HG03558 (cell line): ENCODE results near the gene CLEC16A.
"Not testable (repeated sequence)": the region's sequence is repeated elsewhere in the genome, so short reads cannot be mapped to it uniquely, and the experiment has no call there.

Experiments
- ATAC-seq: cut with Tn5 transposase; IDR thresholded peaks from one replicate; pipeline ENCODE4 v1.9.1; 2021; ENCODE audit warnings: moderate number of reproducible peaks; ENCODE audit not compliant: unreplicated experiment; ENCODE audit errors: extremely low read depth

The CLEC16A gene

DNA sequence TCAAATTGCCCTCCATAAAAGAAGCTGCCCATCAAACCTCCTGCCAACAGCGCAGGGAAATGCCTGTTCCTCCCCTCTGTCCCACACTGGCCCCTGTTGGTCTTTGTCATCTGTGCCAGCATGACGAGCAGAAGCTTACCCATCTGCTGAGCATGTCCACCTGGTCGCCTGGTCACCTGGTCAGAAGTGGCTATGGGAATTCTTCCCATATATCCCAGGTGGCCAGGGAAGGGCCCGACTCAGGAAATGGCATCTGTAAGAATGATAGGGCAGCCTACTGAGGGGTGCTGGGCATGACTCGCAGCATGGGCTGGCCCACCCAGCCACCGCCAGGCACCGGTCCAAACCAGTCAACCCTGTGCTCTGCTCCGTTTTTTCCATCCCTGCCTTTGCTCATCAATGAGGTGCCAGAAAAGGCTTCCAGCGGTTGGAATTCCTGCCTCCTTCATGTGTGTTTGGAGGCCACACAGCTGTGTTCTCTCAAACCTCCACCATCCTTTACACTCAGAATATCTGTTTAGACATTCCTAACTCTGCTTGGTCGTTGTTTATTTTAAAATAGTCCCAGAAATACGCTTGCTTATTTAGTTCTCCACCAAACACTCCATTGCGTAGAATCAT lies 145.2 kb downstream of the CLEC16A start:
- no peak for ATAC-seq

GRCh38 chr16:11090232-11090631 lies 145.9 kb downstream of the CLEC16A start:
- ATAC-seq = no peak

- ATAC-seq = no peak
These were observed 146.8 kb downstream of the CLEC16A start for GRCh38 chr16:11091021-11091785.

- ATAC-seq = no peak
These were observed 148.6 kb downstream of the CLEC16A start for GRCh38 chr16:11092788-11093571.

DNA sequence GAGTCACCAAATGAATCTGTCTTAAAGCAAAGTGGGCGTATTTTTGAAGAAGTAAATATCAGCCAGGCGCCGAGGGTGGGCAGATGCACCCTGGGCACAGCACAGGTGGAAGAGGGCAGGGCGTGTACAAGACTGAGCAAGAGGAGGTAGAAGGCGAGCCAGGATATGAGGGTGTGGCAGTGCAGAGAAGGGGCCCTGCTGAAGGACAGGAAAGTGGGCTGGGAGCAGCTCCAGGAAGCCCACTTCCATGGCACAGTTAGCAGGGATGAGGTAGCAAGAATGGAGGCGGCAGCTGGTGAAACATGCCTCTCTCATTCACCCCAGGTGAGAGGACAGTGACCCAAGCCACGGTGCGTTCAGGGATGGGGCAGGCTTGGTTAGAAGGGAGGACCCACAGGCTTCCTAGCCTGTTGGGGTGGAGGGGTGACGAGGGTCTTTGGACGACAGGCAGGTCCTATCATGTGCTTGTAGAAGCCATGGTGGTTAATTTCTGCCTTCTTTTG lies 149.3 kb downstream of the CLEC16A start:
- ATAC-seq = no peak

DNA sequence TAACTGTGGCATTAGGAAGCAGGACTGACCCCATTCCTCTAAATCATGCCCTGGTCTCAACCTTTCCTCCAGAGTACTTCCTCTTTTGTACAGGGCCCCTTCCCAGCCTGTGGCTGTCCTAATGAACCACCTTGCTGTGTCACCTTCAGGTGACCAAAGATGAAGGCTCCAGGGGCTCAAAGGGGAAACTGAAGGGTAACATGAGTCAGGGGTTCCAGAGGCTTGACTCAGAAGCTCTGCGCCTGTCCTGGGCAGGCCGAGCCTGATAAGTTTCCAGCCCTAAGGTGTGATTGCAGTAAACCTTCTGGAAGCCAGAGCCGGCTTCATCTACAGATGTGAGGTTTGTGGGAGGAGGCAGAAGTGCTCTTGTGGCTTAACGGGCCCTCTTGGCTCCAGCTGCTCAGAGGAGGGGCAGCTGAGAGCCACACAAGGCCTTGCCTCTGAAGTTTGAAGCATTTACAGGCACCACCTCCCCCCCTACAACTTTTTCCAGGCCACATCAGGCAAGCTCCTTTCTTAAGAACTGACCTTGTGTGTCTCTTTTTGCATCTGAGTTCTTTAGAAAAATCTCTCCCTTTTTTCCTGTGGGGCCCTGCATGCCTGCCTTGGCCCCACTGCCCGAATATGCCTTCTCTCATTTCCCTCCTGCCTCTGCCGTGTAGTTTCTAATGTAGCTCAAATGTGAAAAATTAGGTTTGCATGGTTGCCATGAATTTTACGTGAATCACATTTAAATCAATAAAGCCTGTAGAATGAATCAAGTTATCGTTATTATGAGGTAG lies 149.9 kb downstream of the CLEC16A start:
- no peak for ATAC-seq

DNA sequence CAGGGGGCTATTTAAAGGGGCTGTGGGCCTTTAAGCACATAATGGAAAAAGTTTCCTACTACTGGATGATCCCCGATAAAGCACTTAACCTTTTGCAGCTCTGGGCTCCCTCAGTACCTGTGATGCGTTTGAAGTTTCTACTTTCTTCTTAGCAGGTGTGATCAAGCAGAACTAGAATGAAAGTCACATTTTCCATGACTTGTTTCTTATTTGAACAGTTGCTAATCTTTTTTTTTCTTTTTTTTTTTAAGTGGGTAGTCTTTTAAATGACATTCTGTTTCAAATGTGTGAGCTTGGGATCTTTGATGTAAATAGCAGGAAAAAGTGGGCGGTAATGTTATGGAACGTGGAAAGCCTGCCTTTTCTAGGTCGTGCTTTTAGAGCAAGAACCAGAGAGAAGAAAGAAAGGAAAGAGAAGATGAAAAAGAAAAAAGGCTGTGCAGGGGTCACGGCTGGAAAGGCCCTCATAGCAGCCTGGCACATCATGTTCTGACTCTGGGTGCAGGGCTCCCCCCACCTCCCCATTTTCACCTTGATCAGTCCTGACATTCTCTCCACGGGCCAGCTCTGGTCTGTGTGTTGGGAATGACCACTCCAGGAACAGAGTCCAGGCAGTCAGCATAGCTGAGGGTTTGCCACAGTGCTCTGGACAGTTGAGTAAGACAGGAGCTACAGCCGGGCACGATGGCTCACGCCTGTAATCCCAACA lies 150.6 kb downstream of the CLEC16A start:
- no peak for ATAC-seq

DNA sequence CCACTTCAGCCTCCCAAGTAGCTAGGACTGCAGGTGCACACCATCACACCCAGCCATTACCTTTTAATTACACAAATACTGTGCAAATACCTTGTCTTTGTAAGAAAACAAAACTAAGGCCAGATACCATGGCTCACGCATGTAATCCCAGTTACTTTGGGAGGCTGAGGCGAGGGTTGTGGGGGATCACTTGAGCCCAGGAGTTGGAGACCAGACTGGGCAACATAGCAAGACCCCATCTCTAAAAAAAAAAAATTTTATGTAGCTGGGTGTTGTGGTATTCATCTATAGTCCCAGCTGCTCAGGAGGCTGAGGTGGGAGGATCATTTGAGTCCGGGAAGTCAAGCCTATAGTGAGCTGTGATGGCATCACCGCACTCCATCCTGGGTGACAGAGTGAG lies 151.6 kb downstream of the CLEC16A start:
- ATAC-seq = no peak

GRCh38 chr16:11097094-11097786 lies 152.9 kb downstream of the CLEC16A start:
- ATAC-seq = no peak

DNA sequence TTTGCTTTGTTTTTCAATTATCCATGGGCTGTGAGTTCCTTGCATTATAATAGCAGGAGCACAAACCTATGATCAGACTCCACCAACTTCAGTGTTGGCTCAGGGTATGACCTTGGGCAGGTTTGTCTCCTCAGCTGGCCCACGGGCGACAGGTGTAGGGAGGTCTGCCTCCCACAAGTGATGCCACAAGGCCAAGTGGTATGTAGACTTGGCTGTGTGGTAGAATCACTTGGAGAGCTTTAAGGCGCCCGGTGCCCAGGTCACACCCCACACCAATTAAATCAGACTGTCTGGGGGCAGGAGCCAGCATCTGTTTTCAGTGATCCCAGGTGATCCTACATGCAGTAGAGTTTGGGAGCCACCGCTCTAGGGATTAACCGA lies 153.4 kb downstream of the CLEC16A start:
- ATAC-seq = no peak

GRCh38 chr16:11098601-11099390 lies 154.4 kb downstream of the CLEC16A start:
- no peak for ATAC-seq

GRCh38 chr16:11099672-11100205 lies 155.4 kb downstream of the CLEC16A start:
- ATAC-seq = no peak

DNA sequence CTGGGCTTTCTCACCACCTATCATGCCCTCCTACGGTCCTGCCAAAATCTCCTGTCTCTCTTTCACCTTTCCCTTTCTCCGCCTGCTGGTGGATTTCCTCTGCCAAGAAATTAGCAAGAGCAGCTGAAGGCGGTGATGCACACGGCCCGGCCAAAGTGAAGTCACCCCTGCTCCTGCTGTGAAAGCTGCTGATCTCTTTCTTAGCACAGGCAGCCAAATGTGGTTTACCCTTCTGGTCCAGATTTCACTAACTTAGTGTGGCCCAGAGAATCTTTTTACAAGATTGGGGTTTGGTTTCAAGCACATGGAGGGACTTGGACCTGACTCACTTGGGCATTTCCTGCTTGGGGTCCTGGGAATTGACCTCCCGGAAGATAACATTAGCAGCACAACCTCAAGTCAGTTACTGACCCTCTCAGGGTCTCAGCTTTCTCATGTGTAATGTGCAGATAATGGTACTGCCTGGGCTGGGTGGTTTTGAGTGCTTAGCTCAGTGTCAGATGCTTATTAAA lies 155.9 kb downstream of the CLEC16A start:
- no peak for ATAC-seq

GRCh38 chr16:11101283-11101682 lies 156.9 kb downstream of the CLEC16A start:
- ATAC-seq = no peak

GRCh38 chr16:11101695-11102522 lies 157.5 kb downstream of the CLEC16A start:
- ATAC-seq = no peak

- no peak for ATAC-seq
These were observed 158.1 kb downstream of the CLEC16A start for GRCh38 chr16:11102523-11102898.

DNA sequence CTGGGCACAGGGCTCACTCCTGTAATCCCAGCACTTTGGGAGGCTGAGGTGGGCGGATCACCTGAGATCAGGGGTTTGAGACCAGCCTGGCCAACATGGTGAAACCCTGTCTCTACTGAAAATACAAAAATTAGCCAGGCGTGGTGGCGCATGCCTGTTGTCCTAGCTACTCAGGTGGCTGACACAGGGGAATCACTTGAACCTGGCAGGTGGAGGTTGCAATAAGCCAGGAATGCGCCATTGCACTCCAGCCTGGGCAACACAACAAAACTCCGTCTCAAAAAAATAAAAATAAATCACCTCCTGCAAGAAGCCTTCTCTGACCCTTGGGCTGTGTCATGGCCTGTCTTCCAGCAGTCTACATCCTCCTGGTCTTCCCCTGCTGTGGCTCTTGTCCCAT lies 158.9 kb downstream of the CLEC16A start:
- ATAC-seq = not testable (repeated sequence)
